Endothelial cell of umbilical vein (primary cell): ENCODE results near the gene CELA3B.

Source experiments
- EZH2 ChIP-seq: IDR thresholded peaks from 2 replicates; pipeline ENCODE4 v1.6.1; 2012; ENCODE audit warnings: borderline replicate concordance, low read depth, mild to moderate bottlenecking, moderate library complexity, low read length, inconsistent platforms; ENCODE audit not compliant: severe bottlenecking
- FOS ChIP-seq: IDR thresholded peaks from 2 replicates; pipeline ENCODE4 v1.6.1; 2011; ENCODE audit warnings: mild to moderate bottlenecking, low read length, moderate library complexity, borderline replicate concordance; ENCODE audit not compliant: insufficient read depth
- GATA2 ChIP-seq: IDR thresholded peaks from 2 replicates; pipeline ENCODE4 v1.7.0; 2011; ENCODE audit warnings: low read depth, mild to moderate bottlenecking, moderate library complexity, mixed read lengths, low read length; ENCODE audit not compliant: insufficient read length, insufficient read depth
- JUN ChIP-seq: IDR thresholded peaks from 2 replicates; pipeline ENCODE4 v1.6.1; 2011; ENCODE audit warnings: borderline replicate concordance, low read depth; ENCODE audit not compliant: insufficient read length, insufficient read depth
- MYC ChIP-seq: IDR thresholded peaks from one replicate; pipeline ENCODE4 v1.6.1; 2011; ENCODE audit warnings: mild to moderate bottlenecking, low read depth, low read length
- POLR2A ChIP-seq: IDR thresholded peaks from 2 replicates; pipeline ENCODE4 v1.6.1; 2012; ENCODE audit warnings: low read depth, mild to moderate bottlenecking, control low read depth, low read length
- POLR2AphosphoS5 ChIP-seq: IDR thresholded peaks from 2 replicates; pipeline ENCODE4 v1.6.1; 2012; ENCODE audit warnings: low read depth, mild to moderate bottlenecking, control low read depth, low read length, moderate library complexity; ENCODE audit not compliant: insufficient read depth
- TF ChIP-seq, protein P1 (sequence below), 2 donors: IDR thresholded peaks; 1 replicate in 1 of 2; 2 replicates in 1 of 2; pipeline ENCODE4 v1.5.1; 2011; ENCODE audit warnings: low read length in 2 of 2, mild to moderate bottlenecking in 2 of 2, moderate library complexity in 2 of 2, control low read depth in 1 of 2, inconsistent platforms in 1 of 2, low read depth in 1 of 2; ENCODE audit not compliant: insufficient read depth in 1 of 2; ENCODE audit errors: extremely low read depth in 1 of 2
- TF ChIP-seq, protein P2 (sequence below): IDR thresholded peaks from 2 replicates; pipeline ENCODE4 v1.6.1; 2011; ENCODE audit not compliant: insufficient read depth, insufficient read length

DNA sequence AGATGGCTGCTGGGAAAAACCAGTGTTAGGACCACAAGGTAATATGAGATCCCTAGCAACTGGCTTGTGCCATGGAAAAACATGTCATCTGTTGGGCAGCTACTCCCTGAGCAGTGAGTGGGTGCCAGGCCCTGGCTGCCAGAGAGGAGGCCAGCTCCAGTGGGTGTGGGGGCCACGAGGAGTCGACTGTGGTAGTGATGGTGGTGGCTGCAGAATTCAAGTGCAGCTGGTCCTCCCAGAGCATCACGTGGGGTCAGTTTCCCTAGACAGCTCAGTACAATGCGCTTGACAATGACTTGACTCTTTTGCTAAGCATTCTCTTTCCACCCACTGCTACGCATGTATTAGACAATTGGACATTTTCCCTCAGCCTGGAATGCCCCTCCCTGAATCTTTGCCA, 61.2 kb downstream of the CELA3B start:
- TF ChIP-seq, protein P1, sequence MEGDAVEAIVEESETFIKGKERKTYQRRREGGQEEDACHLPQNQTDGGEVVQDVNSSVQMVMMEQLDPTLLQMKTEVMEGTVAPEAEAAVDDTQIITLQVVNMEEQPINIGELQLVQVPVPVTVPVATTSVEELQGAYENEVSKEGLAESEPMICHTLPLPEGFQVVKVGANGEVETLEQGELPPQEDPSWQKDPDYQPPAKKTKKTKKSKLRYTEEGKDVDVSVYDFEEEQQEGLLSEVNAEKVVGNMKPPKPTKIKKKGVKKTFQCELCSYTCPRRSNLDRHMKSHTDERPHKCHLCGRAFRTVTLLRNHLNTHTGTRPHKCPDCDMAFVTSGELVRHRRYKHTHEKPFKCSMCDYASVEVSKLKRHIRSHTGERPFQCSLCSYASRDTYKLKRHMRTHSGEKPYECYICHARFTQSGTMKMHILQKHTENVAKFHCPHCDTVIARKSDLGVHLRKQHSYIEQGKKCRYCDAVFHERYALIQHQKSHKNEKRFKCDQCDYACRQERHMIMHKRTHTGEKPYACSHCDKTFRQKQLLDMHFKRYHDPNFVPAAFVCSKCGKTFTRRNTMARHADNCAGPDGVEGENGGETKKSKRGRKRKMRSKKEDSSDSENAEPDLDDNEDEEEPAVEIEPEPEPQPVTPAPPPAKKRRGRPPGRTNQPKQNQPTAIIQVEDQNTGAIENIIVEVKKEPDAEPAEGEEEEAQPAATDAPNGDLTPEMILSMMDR (IDR thresholded peaks at IDR 0.05; ENCODE audit: extremely low read depth in 1 of 2, insufficient read depth in 1 of 2, low read depth in 1 of 2, low read length in 2 of 2), result no peak
- TF ChIP-seq POLR2A (no peak), EZH2 (no peak), MYC (no peak), POLR2AphosphoS5 (no peak), JUN (no peak), FOS (no peak), GATA2 (no peak)
- TF ChIP-seq, protein P2, sequence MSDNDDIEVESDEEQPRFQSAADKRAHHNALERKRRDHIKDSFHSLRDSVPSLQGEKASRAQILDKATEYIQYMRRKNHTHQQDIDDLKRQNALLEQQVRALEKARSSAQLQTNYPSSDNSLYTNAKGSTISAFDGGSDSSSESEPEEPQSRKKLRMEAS, result no peak
